ENCODE measurements around the gene RTN4RL2.

RTN4RL2 gene

DNA sequence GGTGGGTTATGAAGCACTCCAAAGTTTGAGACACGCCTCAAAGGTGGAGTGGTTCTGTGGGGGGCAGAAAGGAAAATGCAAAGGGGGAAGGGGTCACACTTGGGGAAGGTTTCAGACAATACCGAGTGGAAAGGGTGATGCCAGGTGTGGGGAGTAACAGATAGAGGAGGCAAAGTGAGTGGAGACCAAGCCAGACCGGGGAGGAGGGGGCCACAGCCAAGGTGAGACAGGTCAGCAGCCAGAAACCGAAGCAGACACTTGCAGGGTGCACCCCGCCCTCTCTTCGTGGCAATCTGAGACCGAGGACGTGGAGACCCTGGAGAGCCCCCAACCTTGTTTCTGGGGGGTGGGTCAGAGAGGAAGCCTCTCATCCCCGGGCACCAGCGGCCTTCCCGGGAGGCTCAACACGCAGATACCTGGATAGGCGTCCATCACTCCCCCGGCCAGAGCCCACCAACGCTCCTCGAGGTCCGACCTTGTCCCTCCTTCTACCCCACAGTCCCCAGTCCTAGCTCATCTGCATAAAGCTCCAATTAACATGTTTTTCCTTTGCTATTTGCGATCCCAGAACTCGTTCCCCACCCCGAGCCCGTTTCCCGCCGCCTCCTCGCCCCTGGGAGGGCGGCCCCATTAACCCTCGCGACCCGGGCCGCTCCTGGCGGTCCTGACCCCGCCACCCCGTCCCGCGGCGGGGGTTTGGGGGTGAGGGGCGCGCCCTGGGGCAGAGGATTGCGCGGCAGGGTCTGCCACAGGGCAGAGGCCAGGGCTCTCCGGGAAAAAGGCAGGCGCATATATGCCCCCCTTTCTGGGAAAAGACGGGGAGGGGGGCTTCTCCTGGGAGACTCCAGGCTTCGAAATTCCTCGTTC is 21.8 kb downstream of the RTN4RL2 start:
- DNase-seq, result no peak

DNA sequence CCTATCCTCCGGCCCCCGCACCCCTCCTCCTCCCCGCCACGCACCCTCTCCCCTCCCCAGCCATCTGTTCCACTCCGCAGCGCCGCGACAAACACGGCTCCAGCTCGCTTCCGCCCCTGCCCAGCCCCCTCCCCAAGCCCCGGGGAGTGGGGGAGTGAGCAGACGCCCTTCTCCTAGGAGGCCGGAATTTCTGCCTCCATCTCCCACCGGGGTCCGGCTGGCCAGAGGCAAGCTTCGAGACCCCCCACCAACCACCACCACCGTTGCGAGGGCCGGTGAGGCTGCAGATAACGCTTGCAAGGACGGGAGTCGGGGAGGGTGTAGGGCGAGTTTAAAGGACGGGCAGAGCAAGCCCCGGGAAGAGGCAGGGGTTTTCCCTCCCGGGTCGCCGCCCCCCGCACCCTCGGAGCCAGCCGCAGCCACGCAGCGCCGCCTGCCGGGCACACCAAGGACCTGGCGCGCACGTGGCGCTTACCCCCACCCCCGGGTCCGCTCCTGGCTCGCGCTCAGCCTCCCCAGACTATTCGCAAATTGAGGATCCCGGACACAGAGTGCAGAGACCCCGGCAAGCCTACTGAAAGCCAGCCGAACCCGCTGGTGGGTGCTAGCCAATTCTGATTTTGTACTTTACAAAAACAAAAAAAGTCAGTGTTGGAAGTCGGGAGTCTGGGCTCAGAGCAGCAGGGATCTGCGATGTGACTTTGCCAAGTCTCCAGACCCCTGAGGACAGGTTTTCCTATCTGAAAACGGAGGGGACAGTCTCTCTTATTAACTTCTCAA is 22.6 kb downstream of the RTN4RL2 start:
- DNase-seq, result no peak

DNA sequence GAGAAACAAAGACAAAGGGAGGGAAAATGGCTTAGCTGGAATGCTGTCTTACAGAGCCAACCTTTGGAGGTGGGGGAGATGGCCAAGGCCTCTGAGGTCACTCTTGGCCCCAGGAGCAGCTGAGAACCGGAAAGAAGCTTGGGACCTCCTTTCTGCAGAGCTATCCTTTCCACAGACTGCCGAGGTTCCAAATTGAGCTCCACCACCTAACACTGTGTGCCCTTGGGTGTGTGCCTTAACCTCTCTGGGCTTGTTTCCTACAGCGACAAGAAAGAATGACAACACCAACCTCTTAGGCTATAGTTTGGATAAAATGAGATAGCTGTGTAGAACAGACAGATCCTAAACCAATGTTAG is 23.2 kb downstream of the RTN4RL2 start:
- no peak for DNase-seq

DNA sequence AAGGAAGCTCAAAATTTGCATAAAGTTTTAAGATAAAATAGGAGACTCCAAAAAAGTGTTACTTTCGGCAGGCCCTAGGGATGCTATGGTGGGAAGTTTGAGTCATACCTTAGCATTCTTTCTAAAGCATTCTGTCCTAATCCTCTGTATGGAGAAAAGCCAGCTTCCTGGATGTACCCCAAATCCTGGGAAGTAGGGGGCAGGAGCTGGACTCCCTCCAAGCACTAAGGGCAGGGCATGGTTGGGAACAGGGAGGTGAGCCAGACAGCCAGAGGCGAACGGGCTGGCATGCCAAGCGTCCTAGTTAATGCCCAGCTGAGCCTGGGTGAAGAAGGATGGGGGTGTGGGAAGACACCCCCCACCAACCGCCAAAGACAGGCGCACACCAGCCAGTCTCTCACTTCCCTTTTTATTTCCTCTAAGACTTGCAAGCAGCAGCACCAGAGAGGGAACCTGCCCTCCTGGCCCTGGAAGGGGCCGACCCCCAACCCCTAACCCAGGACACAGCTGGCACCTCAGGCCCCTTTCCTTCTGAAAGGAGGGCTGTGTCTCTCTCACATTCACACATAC is 23.9 kb downstream of the RTN4RL2 start:
- peak; percentile 70 for DNase-seq

DNA sequence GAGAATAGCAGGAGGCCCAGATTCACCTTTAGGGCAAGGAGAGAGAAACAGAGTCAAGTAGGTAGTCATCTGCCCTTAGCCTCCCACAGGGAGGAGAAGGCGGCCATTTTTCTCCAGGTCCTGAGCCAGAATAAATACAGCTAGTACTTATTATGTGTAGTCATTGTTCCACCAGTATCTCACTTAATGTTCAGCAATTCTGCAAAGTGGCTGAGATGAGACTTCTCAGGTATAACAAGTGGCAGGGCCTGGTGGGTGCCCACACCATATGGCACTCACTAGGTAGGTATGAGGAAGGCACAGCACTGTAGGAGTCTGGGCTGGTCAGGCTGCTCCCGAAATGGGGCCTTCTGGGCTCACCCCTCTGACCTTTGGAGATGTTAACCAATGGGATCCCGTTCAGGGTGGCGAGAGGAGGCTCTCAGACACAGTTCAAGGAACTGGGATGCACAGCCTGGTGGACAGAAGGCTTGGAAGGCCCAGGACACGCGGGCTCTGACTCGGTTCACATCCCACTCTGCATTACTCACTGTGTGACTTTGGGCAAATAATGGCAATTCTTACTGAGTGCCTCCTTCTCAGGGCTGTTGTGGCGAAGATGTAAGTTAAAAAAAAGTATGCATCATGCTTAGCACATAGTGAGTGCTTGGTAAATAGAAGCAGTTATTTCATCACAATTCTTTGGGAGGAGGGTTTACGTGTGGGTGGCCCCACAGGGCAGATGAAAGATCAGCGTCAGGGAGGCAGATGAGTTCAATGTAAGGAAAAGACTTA is 25.1 kb downstream of the RTN4RL2 start:
- no peak for DNase-seq

DNA sequence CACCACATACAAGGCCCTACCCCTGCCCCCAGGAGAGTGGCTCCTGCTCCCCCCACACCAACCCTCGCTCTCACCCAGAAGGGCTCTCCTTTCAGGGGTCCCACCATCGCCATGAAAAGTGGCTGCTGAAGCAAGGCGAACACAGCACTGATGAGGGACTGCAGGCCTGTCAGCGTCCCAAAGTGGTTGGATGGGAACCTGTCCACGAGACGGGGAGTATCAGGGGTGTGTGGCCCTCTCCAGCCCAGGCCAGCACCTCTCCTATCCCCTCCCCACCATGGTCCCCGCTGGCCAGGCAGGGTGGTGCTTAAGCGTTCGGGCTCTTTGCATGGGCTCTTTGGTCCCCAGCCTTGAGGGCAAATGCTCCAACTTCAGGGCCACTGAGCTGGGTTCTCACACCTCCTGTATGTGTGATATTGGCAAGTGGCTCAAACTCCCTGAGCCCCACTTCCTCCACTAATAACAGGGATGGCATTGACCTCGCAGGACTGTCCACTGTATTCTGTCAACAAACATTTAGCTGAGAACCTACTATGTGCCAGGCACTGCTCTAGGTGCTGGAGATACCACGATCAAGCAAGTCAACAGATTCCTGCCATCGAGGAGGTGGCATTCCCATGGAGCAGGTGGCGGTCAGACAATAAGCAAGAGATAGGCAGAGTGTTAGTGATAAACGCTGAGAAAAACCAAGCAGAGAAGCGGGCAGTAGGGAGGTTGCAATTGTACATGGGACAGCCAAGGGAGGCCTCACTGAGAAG is 26.9 kb downstream of the RTN4RL2 start:
- no peak for DNase-seq

DNA sequence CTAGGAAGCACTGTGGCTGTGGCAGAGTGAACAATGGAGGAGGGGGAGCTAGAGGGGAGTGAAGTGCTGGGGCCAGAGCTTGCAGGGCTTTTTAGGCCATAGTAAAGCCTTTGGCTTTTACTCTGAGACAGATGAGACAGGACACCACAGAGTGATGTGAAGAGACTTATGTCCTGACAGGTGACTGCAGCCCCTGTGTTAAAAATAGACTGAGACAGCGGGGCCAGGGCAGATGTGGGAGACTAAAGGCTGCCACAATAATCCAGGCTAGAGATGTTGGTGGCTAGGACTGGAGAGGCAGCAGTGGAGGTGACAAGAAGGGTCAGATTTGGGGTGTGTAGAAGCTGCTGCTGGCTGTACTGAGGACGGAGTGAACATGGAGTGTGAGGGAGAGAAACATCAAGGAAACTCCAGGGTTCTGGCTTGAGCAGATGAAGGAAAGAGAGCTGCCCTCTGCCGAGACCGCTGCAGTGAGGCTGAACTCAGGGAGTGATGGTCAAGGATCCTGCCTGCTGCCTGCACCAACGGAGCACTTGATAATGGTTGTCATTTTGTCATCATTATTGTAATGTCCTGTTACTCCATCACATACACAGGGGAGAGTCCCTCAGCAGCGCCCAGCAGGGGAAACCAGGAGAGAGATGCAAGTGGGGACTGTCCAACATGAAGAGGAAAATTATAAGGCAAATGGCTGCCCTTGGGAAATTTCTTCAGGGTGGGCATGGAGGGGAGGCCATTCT is 27.8 kb downstream of the RTN4RL2 start:
- DNase-seq, result no peak

DNA sequence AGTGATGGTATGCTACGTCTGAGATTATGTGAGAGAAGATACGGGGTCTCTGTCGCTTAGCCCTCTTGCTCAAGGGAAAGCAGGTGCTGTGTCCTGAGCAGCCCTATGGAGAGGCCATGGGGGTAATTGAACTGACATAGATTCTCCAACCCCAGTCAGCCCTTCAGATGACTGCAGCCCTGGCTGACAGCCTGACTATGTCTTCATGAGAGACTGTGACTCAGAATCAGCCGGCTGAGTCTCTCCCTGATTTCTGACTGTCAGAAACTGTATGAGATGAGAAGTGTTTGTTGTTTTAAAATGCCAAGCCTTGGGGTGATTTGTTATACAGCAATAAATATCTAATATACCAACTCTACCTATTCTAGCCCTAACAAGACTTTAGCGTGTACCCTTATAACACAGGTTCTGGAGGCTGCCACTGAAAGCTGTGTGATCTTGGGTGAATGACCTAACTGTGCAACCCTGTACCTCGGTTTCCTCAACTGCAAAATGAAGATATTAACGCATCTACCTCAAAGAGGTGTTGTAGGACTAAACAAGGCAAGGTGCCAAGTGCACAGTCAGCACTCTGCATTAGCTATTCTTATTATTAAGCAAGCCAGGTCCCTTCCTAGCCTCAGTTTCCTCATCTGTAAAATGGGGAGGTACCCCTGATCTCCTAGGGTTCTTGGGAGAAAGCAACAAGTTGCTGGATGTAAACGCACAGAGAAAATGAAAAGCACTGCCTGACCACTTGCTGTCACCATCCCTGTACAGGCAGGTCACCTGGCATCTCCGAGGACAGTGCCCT is 30.3 kb downstream of the RTN4RL2 start:
- no peak for DNase-seq

DNA sequence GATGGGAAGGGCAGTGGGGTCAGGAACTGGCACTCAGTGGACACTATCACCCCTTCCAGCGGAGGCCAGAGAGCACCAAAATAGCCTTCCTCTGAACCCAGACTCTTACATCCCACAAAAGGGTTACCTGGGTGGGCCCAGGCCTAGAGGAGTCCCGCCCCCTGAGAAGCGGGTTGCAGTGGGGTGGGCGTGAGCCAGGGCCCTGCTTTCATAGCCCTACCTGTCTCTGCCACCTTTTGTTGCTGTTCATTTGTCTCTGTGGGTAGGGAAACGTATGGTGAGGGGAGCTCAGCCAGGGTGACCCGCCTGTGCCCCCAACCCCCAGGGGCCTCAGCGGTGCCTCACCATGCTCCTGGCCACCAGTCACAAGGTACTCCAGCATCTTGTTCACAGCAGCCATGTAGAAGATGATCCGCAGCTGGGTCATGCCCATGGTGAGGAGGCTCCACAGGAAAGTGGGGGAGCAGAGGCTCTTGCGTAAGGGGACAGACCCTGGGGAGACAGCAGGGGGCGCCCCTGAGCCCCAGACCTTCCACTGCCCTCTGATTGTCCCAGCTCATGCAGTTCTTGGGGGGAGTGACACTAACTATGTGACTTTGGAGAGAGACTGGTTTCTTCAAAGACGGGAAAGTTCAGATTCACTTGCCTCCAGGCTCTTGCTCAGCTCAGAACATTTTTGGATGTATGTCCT is 31.2 kb downstream of the RTN4RL2 start:
- DNase-seq, result peak; percentile 21

DNA sequence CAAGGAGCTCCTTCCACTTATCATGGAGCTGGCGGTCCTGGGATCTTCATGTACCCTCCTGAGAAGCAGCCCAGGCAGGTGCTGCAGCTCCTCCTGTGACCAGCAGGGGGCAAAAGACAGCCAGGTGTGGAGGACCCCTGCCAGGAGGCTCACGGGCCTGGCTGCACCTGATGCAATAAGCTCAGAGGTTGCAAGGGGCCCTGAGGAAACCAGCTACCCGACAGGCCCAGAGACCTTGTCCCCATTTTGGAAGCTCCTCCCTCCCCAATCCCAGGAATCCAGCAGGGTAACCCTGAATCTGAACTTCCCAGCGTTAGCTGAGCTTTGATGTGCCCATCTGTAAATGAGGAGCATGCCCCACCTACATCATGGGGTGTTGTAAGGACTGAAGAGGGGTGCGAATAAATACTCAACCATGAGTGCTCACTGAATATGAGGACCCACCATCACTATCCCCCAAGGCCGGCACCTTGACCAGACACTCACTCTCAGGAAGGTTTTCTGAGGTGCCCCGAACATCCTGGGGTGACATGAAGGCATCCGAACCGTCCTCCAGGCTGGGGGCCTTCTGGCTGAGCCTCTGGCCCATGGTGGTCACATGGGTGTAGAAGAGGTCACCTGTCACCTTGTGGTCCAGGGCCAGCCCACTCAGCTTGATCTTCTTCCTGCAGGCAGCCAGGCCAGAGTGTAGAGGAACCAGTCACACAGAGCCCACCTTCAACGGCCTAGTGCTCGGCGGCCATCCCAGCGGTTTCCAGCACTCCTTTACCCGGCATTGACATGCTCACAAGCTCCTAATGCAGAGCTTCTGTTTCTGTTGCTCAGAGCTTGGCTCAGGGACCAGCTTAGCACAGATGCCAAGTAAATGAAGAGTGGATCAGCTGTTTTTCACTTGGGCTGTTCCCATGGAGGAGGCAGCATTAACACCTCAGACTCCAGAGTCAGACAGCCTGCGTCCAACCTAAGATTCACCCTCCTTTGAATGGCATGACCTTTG is 33.5 kb downstream of the RTN4RL2 start:
- peak; percentile 9 for DNase-seq

DNA sequence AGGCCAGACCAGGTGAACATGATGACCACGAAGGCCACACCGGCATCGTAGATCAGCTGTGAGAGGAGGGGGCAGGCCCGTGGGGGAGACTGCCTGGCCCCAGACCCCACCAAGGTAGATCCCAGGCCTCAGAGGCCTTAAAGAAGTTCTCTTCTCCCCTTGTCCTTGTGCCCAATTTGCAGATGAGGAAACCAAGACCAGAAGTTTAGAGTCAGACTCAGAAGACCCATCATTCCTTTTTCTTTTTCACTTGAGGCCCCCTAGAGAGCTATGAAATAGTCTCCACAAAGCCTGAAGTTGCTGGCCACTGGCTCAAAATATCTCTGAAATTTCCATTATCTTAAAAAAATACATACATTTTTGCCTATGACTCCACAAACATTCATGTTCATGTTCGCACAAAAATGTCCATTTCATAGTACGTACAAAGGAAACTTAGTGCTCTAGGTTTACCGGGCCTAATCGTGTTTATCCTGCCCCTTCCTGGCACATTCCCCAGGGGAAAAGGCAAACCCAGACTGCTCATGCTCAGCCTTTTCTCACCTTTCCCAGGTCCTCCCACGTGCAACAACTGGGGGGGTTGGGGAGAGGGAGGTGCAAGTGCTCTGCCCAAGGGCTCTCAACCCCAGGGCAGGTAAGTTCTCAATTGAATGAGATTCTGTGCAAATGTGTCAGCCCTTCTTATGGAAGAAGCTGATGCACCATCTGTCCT is 35.9 kb downstream of the RTN4RL2 start:
- DNase-seq, result no peak

DNA sequence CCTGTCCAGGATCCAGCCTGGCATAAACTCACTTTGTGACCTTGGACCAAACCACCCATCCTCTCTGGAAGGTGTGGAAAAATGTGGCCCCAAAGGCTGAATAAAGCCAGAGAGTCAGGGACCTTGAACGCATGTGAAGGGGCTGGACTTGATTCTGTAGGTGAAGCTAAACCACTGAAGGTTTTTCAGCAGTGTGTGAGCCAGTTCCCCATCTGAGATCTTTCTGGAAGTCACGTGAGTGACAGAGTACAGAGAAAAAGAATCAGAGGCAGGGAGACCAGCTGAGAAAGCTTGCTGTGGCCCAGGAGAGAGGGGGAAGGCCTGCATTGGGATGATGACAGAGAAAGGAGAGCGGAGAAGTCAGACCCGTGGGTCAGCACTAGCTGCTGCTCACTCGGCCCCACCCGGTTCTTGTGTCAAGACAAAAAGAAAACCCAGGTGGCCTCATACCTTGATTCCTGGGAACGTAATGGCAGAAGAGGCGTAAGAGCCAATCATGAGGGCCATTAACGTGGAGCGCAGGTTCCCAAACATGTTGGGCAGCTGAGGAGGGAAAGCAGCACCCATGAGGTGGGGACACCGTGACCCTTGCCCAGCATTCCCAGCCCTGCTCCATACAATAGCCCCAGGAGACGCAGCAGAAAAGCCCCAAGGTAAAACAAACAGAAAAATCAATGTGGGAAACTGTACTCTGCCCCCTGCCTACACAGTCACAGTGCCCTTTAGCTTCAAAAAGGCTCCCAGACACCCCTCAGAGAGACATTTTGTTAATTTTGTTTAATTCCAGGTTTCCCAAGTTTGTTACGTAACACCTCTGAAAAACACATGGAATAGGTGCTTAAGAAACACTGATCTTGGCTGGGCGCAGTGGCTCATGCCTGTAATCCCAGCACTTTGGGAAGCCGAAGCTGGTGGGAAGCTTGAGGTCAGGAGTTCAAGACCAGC is 37.2 kb downstream of the RTN4RL2 start:
- DNase-seq, result no peak

DNA sequence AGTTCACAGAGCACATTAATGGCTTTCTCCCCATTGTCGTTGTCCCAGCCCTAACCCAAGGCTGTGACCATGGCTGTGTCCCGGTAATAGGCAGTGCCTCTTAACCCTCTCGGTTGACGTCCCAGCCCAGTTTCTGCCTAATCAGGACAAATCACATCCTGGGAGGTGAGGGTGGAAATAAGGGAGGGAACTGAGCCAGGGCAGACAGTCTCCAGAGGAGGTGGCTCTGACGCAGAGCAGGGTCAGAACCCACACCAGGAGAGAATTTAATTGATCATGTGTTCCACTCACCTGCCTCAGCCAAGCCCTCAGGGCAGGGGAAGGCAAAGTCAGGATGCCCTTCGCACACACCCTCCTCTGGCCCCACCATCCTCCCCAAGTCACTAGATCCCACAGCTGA is 38.2 kb downstream of the RTN4RL2 start:
- no peak for DNase-seq

DNA sequence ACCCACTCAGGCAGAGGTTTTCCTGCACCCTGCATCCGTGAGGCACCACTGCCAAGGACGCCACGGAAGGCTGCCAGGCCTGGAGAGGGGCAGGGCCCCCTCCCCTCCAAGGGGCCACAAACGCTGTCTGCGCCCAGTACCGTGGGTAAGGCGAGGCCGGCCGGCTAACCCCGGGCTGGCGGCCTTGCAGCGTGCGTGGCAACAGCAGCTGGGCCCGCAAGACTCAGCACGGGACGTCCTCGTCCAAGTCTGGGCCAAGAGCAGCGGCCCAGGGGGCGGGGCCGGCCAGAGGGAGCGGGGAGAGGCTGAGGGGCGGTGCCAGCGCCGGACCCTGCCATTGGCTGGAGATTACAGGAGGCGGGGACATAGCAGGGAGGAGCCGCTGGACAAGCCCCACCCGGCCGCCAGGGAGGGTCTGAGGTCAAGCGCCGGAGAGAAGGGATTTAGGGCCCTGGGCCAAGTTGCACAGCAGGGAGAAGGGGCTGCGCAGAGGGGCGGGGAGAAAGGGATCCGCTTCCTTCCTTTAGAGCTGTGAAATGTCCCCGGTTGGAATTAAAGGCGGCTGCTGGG is 39.2 kb downstream of the RTN4RL2 start:
- DNase-seq, result no peak

DNA sequence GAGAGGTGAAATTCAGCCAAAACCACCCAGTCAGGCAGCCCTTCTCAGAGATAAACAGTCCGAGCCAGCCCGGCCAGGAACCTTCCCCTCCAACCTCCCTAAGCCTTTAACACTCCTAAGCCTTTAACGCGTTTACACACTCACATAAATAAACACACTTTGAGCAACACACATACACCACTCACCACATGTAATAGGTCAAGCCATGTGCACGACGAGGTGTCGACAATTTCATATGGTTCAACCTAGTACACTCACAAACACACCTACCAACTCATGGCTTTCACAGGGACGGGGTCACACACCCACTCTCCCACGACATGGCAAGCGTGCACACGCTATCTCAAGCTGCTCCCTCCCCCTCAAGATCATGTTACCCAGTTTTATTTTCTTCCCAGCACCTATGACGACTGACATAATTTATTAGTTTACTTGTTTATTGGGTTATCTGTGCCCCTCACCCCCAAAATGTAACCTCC is 39.7 kb downstream of the RTN4RL2 start:
- DNase-seq, result no peak

DNA sequence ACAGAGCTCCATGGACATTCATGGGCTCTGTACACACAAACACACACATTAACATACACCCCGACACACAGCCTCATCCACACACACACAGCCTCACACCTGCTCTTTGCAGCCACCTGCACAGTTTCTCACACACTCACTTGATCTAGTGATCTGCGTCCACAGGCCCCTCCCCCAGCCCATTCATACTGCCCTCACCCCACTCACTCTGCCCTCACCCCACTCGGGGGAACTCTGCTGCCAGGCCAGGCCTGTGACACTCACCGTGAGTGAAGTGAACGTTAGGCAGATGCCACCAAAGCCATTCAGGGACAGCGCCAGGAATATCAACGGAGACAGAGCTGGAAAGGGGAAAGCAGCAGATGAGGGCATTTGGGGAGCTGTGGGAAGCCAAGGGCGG is 40.2 kb downstream of the RTN4RL2 start:
- DNase-seq, result no peak

Data from GDM1 (cell line).